ENCODE results near the gene TPPP3. TPM values are rescaled to one million over a fixed set of nuclear protein-coding genes. Genes with fewer than 3 reads are reported as not detected.

Gene TPPP3
- polyA plus RNA-seq, 4 donors = 10.3 to 34.8 (median 22.2) TPM

GRCh38 chr16:67392301-67393059, 818 bp downstream of the TPPP3 start:
- DNase-seq = no peak
- peaks cover 0 to 53% (median 21%) of the 10 kb centered on the region in 3 donors for H3K4me1 ChIP-seq (ENCODE audit: control insufficient read depth in 3 of 3, insufficient read depth in 2 of 3, low read depth in 1 of 3, low read length in 2 of 3)

DNA sequence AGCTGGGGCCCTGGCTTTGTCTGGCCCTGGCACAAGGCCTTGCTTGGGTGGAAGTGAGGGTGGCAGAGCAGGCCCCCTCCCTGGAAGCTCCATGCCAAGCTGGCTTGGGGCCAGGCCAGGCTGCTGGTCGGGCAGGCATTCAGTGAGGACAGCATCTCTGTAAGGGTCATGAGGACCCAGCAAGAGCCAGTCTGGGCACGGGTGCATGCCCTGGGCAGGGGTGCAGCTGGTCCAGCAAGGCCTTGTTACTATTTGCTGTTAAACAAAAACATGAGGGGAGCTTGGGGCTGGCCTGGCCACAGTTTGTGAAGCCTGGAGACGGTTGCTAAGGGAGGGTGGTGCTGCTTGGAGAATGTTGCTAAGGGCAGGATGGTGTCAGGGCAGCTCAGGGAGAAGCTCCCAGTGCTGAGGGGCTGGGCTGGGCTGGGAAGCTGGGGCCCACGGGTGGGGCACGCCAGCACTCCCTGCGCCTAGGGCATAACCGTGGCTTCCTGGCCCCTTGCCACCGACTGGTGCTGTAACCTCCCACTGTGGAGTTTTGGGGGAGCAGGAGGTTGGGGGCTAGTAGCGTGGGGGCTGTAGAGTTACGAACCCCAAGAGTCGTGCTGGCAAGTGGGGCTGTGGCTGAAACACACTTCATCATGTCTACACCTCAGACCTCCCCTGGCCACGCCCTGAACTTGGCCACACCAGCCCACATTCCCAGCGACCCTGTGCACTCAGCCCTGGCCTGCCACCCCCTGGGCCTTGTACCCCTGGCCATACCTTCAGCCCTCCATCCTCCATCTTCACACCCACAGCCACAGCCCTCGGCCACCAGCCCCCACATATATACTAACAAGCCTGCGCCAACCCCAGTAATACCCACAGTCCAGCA, 1.6 kb downstream of the TPPP3 start:
- FAIRE-seq (no peak), DNase-seq (peak in 1 of 2 donors; percentile 31)
- Histone ChIP-seq H3K36me3 (ENCODE audit: control insufficient read depth in 3 of 3, insufficient read depth in 2 of 3, low read depth in 1 of 3, low read length in 3 of 3) (peaks cover 0 to 34% (median 0%) of the 10 kb centered on the region in 3 donors), H3K4me3 (ENCODE audit: low read depth in 1 of 3, low read length in 3 of 3) (peak overlapping the region in 1 of 3 donors; percentile 59), H3K4me1 (ENCODE audit: control insufficient read depth in 3 of 3, insufficient read depth in 2 of 3, low read depth in 1 of 3, low read length in 2 of 3) (peaks cover 0 to 47% (median 21%) of the 10 kb centered on the region in 3 donors), H3K27ac (ENCODE audit: low read depth in 1 of 3, low read length in 2 of 3) (peak overlapping the region in 2 of 3 donors; percentile 11 to 56), H3K9me3 (ENCODE audit: control insufficient read depth in 2 of 2, insufficient read depth in 1 of 2, low read depth in 1 of 2, low read length in 1 of 2) (no peaks in the 10 kb centered on the region), H3K27me3 (ENCODE audit: control insufficient read depth in 3 of 3, insufficient read depth in 3 of 3, low read length in 3 of 3) (peaks cover 0 to 19% (median 0%) of the 10 kb centered on the region in 3 donors)
- 48 to 59% (median 51%) methylated on average over 14 to 15 of the region's 15 CpGs for WGBS, 3 donors

More at GRCh38 chr16:67392301-67393059, 818 bp downstream of the TPPP3 start:
- Histone ChIP-seq H3K9me3 (ENCODE audit: control insufficient read depth in 2 of 2, insufficient read depth in 1 of 2, low read depth in 1 of 2, low read length in 1 of 2) (no peaks in the 10 kb centered on the region), H3K4me3 (ENCODE audit: low read depth in 1 of 3, low read length in 3 of 3) (peak overlapping the region in 1 of 3 donors; percentile 59), H3K27me3 (ENCODE audit: control insufficient read depth in 3 of 3, insufficient read depth in 3 of 3, low read length in 3 of 3) (peaks cover 0 to 19% (median 0%) of the 10 kb centered on the region in 3 donors), H3K36me3 (ENCODE audit: control insufficient read depth in 3 of 3, insufficient read depth in 2 of 3, low read depth in 1 of 3, low read length in 3 of 3) (peaks cover 0 to 31% (median 0%) of the 10 kb centered on the region in 3 donors), H3K27ac (ENCODE audit: low read depth in 1 of 3, low read length in 2 of 3) (peak overlapping the region in 2 of 3 donors; percentile 56 to 61)
- 75 to 76% (median 76%) methylated on average over 18 of the region's 18 CpGs for WGBS, 3 donors
- FAIRE-seq = no peak

- H3K27ac ChIP-seq (ENCODE audit: low read depth in 1 of 3, low read length in 2 of 3) = no peak overlapping the region
- DNase-seq (no peak), FAIRE-seq (no peak)
- no peak overlapping the region for H3K4me3 ChIP-seq (ENCODE audit: low read depth in 1 of 3, low read length in 3 of 3)
- H3K27me3 ChIP-seq (ENCODE audit: control insufficient read depth in 3 of 3, insufficient read depth in 3 of 3, low read length in 3 of 3) = peaks cover 0 to 19% (median 0%) of the 10 kb centered on the region in 3 donors
- H3K9me3 ChIP-seq (ENCODE audit: control insufficient read depth in 2 of 2, insufficient read depth in 1 of 2, low read depth in 1 of 2, low read length in 1 of 2) = no peaks in the 10 kb centered on the region
- WGBS, 3 donors = 89 to 93% (median 93%) methylated on average over 11 of the region's 11 CpGs
- H3K4me1 ChIP-seq (ENCODE audit: control insufficient read depth in 3 of 3, insufficient read depth in 2 of 3, low read depth in 1 of 3, low read length in 2 of 3) = peaks cover 0 to 40% (median 15%) of the 10 kb centered on the region in 3 donors
- peaks cover 0 to 34% (median 0%) of the 10 kb centered on the region in 3 donors for H3K36me3 ChIP-seq (ENCODE audit: control insufficient read depth in 3 of 3, insufficient read depth in 2 of 3, low read depth in 1 of 3, low read length in 3 of 3)
Observed at GRCh38 chr16:67390816-67391423, 2.4 kb downstream of the TPPP3 start.

DNA sequence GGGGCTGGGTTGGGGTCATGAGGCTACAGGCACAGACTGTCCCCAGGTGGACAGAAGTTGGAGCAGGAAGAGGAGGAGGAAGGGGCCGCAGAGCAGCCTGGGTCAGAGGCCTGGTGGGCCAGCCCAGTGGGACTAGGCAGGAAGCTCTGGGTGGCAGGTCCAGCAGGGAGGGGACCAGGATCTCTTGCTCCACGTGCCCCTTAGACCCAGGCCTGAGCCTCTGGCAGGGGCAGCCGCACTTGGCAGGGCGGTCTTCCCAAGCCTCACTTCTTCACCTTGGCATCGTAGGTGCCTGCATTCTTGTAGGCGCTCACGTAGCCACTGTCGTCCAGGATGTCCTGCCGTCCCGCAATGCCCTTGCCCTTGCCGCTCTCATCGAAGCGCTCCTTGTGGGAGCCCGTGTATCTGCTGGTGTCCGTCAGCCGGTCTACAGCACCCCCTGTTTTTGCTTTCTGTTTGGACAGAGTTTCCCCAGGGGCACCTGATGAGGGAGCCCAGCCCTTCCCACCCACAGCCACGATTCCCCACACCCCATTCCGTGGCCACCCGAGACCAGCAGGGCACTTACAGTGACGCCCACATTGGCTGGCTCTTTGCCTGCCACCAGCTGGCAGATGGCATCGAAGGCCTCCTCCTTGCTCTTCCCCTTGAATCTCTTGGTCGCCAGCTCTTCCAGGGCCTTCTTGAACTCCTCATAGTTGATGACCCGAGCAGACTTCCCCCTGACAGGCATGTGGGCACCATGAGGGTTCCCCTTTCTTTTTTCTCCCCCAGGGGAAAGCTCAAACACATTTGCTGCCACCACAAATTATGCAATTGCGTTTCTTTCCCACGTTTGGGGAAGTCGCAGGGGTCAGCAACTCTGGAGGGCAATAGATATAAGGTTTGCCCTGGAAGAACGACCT, 3.1 kb downstream of the TPPP3 start:
- H3K27ac ChIP-seq (ENCODE audit: low read depth in 1 of 3, low read length in 2 of 3) = no peak overlapping the region
- peaks cover 0 to 15% (median 0%) of the 10 kb centered on the region in 3 donors for H3K27me3 ChIP-seq (ENCODE audit: control insufficient read depth in 3 of 3, insufficient read depth in 3 of 3, low read length in 3 of 3)
- no peak for FAIRE-seq
- H3K4me1 ChIP-seq (ENCODE audit: control insufficient read depth in 3 of 3, insufficient read depth in 2 of 3, low read depth in 1 of 3, low read length in 2 of 3) = peaks cover 0 to 32% (median 9%) of the 10 kb centered on the region in 3 donors
- H3K4me3 ChIP-seq (ENCODE audit: low read depth in 1 of 3, low read length in 3 of 3) = no peak overlapping the region
- H3K9me3 ChIP-seq (ENCODE audit: control insufficient read depth in 2 of 2, insufficient read depth in 1 of 2, low read depth in 1 of 2, low read length in 1 of 2) = no peaks in the 10 kb centered on the region
- DNase-seq = no peak
- H3K36me3 ChIP-seq (ENCODE audit: control insufficient read depth in 3 of 3, insufficient read depth in 2 of 3, low read depth in 1 of 3, low read length in 3 of 3) = peaks cover 0 to 34% (median 0%) of the 10 kb centered on the region in 3 donors
- 77 to 81% (median 81%) methylated on average over 27 of the region's 27 CpGs for WGBS, 3 donors

DNA sequence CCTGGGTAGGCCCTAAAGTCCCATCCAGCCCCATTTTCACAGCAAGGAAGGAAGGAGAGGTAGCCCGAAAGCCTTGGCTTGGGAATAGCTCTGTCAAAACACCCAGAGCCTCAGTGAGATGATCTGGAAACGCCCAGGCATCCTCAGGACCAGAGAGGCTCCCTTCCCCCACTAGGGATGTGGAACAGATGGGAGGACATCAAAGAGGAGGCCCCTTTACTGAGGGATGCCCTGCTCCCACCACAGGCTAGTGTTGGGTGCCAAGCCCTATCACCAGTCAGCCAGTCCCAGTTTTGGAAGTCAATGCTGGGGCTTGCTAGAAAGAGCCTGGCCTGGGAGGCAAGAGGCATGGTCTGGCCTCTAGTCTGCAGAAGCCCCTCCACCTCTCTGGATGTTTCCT, 4.7 kb downstream of the TPPP3 start:
- H3K4me3 ChIP-seq (ENCODE audit: low read depth in 1 of 3, low read length in 3 of 3) = no peak overlapping the region
- no peak overlapping the region for H3K27ac ChIP-seq (ENCODE audit: low read depth in 1 of 3, low read length in 2 of 3)
- WGBS, 3 donors = 85 to 96% (median 95%) methylated on average over 2 of the region's 2 CpGs
- H3K27me3 ChIP-seq (ENCODE audit: control insufficient read depth in 3 of 3, insufficient read depth in 3 of 3, low read length in 3 of 3) = peaks cover 0 to 4% (median 0%) of the 10 kb centered on the region in 3 donors
- H3K36me3 ChIP-seq (ENCODE audit: control insufficient read depth in 3 of 3, insufficient read depth in 2 of 3, low read depth in 1 of 3, low read length in 3 of 3) = peaks cover 0 to 34% (median 0%) of the 10 kb centered on the region in 3 donors
- FAIRE-seq = no peak
- peaks cover 0 to 22% (median 6%) of the 10 kb centered on the region in 3 donors for H3K4me1 ChIP-seq (ENCODE audit: control insufficient read depth in 3 of 3, insufficient read depth in 2 of 3, low read depth in 1 of 3, low read length in 2 of 3)
- no peak for DNase-seq
- H3K9me3 ChIP-seq (ENCODE audit: control insufficient read depth in 2 of 2, insufficient read depth in 1 of 2, low read depth in 1 of 2, low read length in 1 of 2) = no peaks in the 10 kb centered on the region

- DNase-seq (no peak), FAIRE-seq (no peak)
- no peak overlapping the region for H3K4me3 ChIP-seq (ENCODE audit: low read depth in 1 of 3, low read length in 3 of 3)
- peaks cover 0 to 20% (median 3%) of the 10 kb centered on the region in 3 donors for H3K4me1 ChIP-seq (ENCODE audit: control insufficient read depth in 3 of 3, insufficient read depth in 2 of 3, low read depth in 1 of 3, low read length in 2 of 3)
- WGBS, 3 donors = 92% methylated on average over 8 of the region's 8 CpGs
- no peaks in the 10 kb centered on the region for H3K9me3 ChIP-seq (ENCODE audit: control insufficient read depth in 2 of 2, insufficient read depth in 1 of 2, low read depth in 1 of 2, low read length in 1 of 2)
- H3K27me3 ChIP-seq (ENCODE audit: control insufficient read depth in 3 of 3, insufficient read depth in 3 of 3, low read length in 3 of 3) = peaks cover 0 to 3% (median 0%) of the 10 kb centered on the region in 3 donors
- H3K36me3 ChIP-seq (ENCODE audit: control insufficient read depth in 3 of 3, insufficient read depth in 2 of 3, low read depth in 1 of 3, low read length in 3 of 3) = peaks cover 0 to 34% (median 0%) of the 10 kb centered on the region in 3 donors
- no peak overlapping the region for H3K27ac ChIP-seq (ENCODE audit: low read depth in 1 of 3, low read length in 2 of 3)
Observed at GRCh38 chr16:67388191-67388590, 5.1 kb downstream of the TPPP3 start.

GRCh38 chr16:67387479-67388079, 5.7 kb downstream of the TPPP3 start:
- peaks cover 0 to 34% (median 0%) of the 10 kb centered on the region in 3 donors for H3K36me3 ChIP-seq (ENCODE audit: control insufficient read depth in 3 of 3, insufficient read depth in 2 of 3, low read depth in 1 of 3, low read length in 3 of 3)
- no peak overlapping the region for H3K27ac ChIP-seq (ENCODE audit: low read depth in 1 of 3, low read length in 2 of 3)
- 88 to 89% (median 89%) methylated on average over 8 of the region's 8 CpGs for WGBS, 3 donors
- no peak for DNase-seq
- H3K4me3 ChIP-seq (ENCODE audit: low read depth in 1 of 3, low read length in 3 of 3) = no peak overlapping the region
- no peak for FAIRE-seq
- H3K27me3 ChIP-seq (ENCODE audit: control insufficient read depth in 3 of 3, insufficient read depth in 3 of 3, low read length in 3 of 3) = no peaks in the 10 kb centered on the region
- H3K9me3 ChIP-seq (ENCODE audit: control insufficient read depth in 2 of 2, insufficient read depth in 1 of 2, low read depth in 1 of 2, low read length in 1 of 2) = no peaks in the 10 kb centered on the region
- peaks cover 0 to 14% (median 3%) of the 10 kb centered on the region in 3 donors for H3K4me1 ChIP-seq (ENCODE audit: control insufficient read depth in 3 of 3, insufficient read depth in 2 of 3, low read depth in 1 of 3, low read length in 2 of 3)

Measured in small intestine (tissue), 7 donors.